Caco-2 (cell line): ENCODE measurements around the gene PCBP3. TPM values are rescaled to one million over a fixed set of nuclear protein-coding genes. Genes with fewer than 3 reads are reported as not detected.

Experiments
- BruUV-seq: library from RNA; stranded (reverse); fragments of 400-500 nt; replicated peaks from 2 replicates; lab custom pipeline; 2021; lab: Mats Ljungman, UMichigan
- CTCF ChIA-PET: fragments of 300-600 bp; sonication (Branson Sonifier 250); formaldehyde crosslinking; loops from one replicate; lab custom pipeline; 2022; ENCODE audit warnings: antibody characterized with exemption; lab: Charles Lee
- POLR2A ChIA-PET: fragments of 300-600 bp; sonication (Branson Sonifier 250); formaldehyde crosslinking; loops from one replicate; lab custom pipeline; 2022; ENCODE audit warnings: antibody characterized with exemption; lab: Charles Lee
- DNase-seq, 2 experiments: peaks; one replicate each; pipeline versions ENCODE4 v3.0.0 to v3.0.0-alpha.2; 2020 to 2022
- H3K27me3 ChIP-seq: replicated peaks from 2 replicates; pipeline ENCODE4 v1.6.0; 2011; ENCODE audit warnings: low read length; ENCODE audit not compliant: control insufficient read depth, insufficient read depth
- H3K36me3 ChIP-seq: 2 replicates; pipeline ENCODE4 v1.5.1; 2011; ENCODE audit warnings: low read length; ENCODE audit not compliant: control insufficient read depth, insufficient read depth
- H3K4me1 ChIP-seq: fragments of 250-450 bp; sonication (Bioruptor Pico); 2 replicates; pipeline ENCODE4 v1.5.1; 2020; ENCODE audit warnings: mild to moderate bottlenecking
- H3K4me3 ChIP-seq: 2 replicates; pipeline ENCODE4 v1.5.1; 2011; ENCODE audit warnings: low read depth, mild to moderate bottlenecking, control low read depth, low read length
- H3K9me3 ChIP-seq: fragments of 250-450 bp; sonication (Bioruptor Pico); 2 replicates; pipeline ENCODE4 v1.5.1; 2020; ENCODE audit warnings: mild to moderate bottlenecking, moderate library complexity
- H3K27ac Mint-ChIP-seq: one replicate; pipeline ENCODE4 v1.8.0; 2022; ENCODE audit warnings: mixed read lengths; ENCODE audit not compliant: unreplicated experiment
- H3K27me3 Mint-ChIP-seq: one replicate; pipeline ENCODE4 v1.8.0; 2022; ENCODE audit warnings: mixed read lengths; ENCODE audit not compliant: insufficient read depth, unreplicated experiment
- H3K36me3 Mint-ChIP-seq: one replicate; pipeline ENCODE4 v1.8.0; 2022; ENCODE audit warnings: mild to moderate bottlenecking, mixed read lengths; ENCODE audit not compliant: insufficient read depth, unreplicated experiment
- H3K4me1 Mint-ChIP-seq: one replicate; pipeline ENCODE4 v1.8.0; 2022; ENCODE audit warnings: low read depth, mixed read lengths; ENCODE audit not compliant: unreplicated experiment
- H3K4me3 Mint-ChIP-seq: one replicate; pipeline ENCODE4 v1.8.0; 2022; ENCODE audit warnings: mild to moderate bottlenecking, moderate library complexity, mixed read lengths; ENCODE audit not compliant: unreplicated experiment
- H3K9me3 Mint-ChIP-seq: one replicate; pipeline ENCODE4 v1.8.0; 2022; ENCODE audit warnings: mixed read lengths; ENCODE audit not compliant: unreplicated experiment
- intact Hi-C: fragments of 100-400 bp; cut with micrococcal nuclease; formaldehyde crosslinking; loops from one replicate; pipeline ENCODE4 v1.10.0; 2022; ENCODE audit not compliant: unreplicated experiment
- total RNA-seq: library from RNA; stranded (reverse); gene quantifications from 2 replicates; pipeline ENCODE4 v1.2.3, GENCODE V29; 2022
- TF ChIP-seq, protein P1 (sequence below), 2 experiments: fragments of 200-600 bp in 1 of 2; IDR thresholded peaks; 1 replicate in 1 of 2; 2 replicates in 1 of 2; pipeline versions ENCODE4 v1.5.1 to v1.8.0; 2011 to 2022; ENCODE audit warnings: antibody characterized with exemption in 1 of 2, control low read depth in 1 of 2, inconsistent platforms in 1 of 2, low read depth in 1 of 2, low read length in 1 of 2, mild to moderate bottlenecking in 1 of 2, moderate library complexity in 1 of 2; ENCODE audit not compliant: insufficient read depth in 1 of 2, severe bottlenecking in 1 of 2, unreplicated experiment in 1 of 2

Gene PCBP3
- total RNA-seq, 1 experiment from 2014 or later, result 0.75 TPM

DNA sequence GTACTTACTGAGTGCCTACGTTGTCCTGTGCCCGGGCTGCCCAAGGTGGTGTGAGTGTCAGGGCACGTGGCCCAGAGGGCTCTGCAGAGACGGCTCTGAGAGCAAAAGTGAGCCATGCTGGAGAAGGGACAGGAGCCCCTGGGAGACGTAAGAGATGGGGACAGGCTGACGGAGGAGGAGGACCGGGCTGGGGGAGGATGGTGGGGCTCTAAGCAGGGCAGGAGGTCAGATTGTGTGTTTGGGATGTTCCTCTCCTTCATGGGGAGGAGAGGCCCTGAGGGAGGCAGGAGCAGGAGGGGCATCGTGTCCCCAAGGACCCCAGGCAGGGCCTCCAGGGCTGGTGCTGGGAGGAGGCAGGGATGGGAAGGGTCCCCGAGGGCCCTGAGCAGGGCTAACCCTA is 158.9 kb downstream of the PCBP3 start:
- H3K27me3 Mint-ChIP-seq, result peaks cover 4% of the 10 kb centered on the region
- ChIA-PET POLR2A (no interaction called here), CTCF (no interaction called here)
- H3K4me3 ChIP-seq, result no peak overlapping the region
- no peak for DNase-seq
- H3K27ac Mint-ChIP-seq, result no peak overlapping the region
- no peaks in the 10 kb centered on the region for H3K36me3 Mint-ChIP-seq
- no peaks in the 10 kb centered on the region for H3K36me3 ChIP-seq
- TF ChIP-seq, protein P1, sequence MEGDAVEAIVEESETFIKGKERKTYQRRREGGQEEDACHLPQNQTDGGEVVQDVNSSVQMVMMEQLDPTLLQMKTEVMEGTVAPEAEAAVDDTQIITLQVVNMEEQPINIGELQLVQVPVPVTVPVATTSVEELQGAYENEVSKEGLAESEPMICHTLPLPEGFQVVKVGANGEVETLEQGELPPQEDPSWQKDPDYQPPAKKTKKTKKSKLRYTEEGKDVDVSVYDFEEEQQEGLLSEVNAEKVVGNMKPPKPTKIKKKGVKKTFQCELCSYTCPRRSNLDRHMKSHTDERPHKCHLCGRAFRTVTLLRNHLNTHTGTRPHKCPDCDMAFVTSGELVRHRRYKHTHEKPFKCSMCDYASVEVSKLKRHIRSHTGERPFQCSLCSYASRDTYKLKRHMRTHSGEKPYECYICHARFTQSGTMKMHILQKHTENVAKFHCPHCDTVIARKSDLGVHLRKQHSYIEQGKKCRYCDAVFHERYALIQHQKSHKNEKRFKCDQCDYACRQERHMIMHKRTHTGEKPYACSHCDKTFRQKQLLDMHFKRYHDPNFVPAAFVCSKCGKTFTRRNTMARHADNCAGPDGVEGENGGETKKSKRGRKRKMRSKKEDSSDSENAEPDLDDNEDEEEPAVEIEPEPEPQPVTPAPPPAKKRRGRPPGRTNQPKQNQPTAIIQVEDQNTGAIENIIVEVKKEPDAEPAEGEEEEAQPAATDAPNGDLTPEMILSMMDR (IDR thresholded peaks at IDR 0.05; ENCODE audit: insufficient read depth in 1 of 2, low read depth in 1 of 2, low read length in 1 of 2, severe bottlenecking in 1 of 2, unreplicated experiment in 1 of 2), result no peak
- BruUV-seq, result no TSS peak
- intact Hi-C loops, result no loop called here
- no peaks in the 10 kb centered on the region for H3K9me3 Mint-ChIP-seq
- H3K4me1 Mint-ChIP-seq, result no peaks in the 10 kb centered on the region
- H3K9me3 ChIP-seq, result no peaks in the 10 kb centered on the region
- no peaks in the 10 kb centered on the region for H3K4me1 ChIP-seq
- no peaks in the 10 kb centered on the region; the same call in 1 of the 2 replicates for H3K27me3 ChIP-seq
- H3K4me3 Mint-ChIP-seq, result no peak overlapping the region

DNA sequence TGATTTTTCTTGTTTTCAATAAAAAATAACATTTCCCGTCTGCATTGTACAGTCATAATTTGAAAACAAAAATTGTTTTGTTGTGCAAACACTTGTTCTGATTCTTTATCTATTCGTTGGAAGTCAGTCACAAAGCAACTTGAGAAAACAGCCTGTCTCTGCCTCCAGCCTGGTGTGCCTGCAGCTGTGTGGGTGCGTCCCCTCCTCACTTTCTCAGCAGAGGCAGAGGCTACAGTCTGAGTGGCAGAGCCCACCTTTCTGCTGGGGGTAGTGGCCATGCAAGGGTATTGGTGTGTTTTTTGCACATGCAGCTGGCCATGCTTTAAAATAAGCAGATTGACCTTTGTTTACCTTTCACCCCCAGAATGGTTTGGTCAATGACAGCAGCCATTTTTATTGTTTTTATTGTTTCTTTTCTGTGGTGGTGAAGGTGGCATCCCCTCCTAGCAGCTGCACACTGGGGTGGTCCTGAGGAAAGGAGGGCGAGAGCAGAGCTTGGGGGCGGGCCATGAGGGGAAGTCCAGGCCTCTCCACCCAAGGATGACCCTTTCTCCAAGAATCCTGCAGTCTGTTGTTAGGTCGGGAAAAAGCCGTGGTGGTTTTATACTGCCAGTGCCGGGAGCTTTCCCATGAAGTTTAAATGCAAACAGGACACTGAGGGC is 159.6 kb downstream of the PCBP3 start:
- ChIA-PET POLR2A (no interaction called here), CTCF (no interaction called here)
- no peak for DNase-seq
- no TSS peak for BruUV-seq
- no peaks in the 10 kb centered on the region for H3K9me3 Mint-ChIP-seq
- no peak overlapping the region for H3K4me3 Mint-ChIP-seq
- Histone ChIP-seq H3K9me3 (no peaks in the 10 kb centered on the region), H3K4me3 (no peak overlapping the region), H3K36me3 (no peaks in the 10 kb centered on the region), H3K27me3 (no peaks in the 10 kb centered on the region; the same call in 1 of the 2 replicates), H3K4me1 (no peaks in the 10 kb centered on the region)
- intact Hi-C loops, result no loop called here
- TF ChIP-seq, protein P1 (IDR thresholded peaks at IDR 0.05; ENCODE audit: insufficient read depth in 1 of 2, low read depth in 1 of 2, low read length in 1 of 2, severe bottlenecking in 1 of 2, unreplicated experiment in 1 of 2), result no peak
- H3K4me1 Mint-ChIP-seq, result no peaks in the 10 kb centered on the region
- peaks cover 4% of the 10 kb centered on the region for H3K27me3 Mint-ChIP-seq
- H3K36me3 Mint-ChIP-seq, result no peaks in the 10 kb centered on the region
- no peak overlapping the region for H3K27ac Mint-ChIP-seq

DNA sequence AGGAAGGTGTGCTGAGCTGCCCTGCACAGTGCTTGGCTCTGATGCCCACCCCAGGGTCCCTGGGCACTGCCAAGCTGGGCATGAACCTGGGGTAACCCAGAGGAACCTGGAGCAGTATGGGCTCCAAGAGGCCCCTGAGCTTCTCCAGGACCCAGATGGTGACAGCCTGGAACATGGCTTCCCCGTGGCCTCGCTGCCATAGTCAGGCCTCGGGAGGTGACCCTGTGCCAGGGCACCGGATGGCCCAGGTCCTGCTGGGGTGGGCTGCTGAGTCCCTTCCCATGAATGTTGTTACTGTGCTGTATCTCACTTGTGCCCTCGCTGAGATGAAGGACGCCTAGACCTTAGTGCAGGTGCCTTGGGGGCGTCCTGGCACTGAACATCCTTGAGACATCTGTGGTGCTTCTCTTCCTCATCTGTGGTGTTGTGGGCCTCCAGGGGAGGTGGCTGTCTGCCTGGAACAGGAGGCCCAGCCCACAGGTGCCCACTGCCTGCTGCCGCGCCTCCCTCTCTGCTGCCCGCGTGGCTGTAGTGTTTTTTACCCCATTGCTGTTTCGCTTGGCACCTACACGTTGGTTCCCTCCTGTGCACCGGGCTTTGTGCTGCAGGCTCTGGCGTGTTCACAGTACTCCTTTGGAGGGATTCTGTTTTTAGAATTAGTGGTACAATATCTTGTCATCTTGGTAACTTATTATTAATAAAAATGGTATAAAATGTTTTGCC is 160.3 kb downstream of the PCBP3 start:
- H3K4me3 ChIP-seq, result no peak overlapping the region
- H3K9me3 ChIP-seq, result no peaks in the 10 kb centered on the region
- Mint-ChIP-seq H3K27me3 (peaks cover 4% of the 10 kb centered on the region), H3K9me3 (no peaks in the 10 kb centered on the region), H3K36me3 (no peaks in the 10 kb centered on the region), H3K4me3 (no peak overlapping the region), H3K4me1 (no peaks in the 10 kb centered on the region), H3K27ac (no peak overlapping the region)
- BruUV-seq, result no TSS peak
- DNase-seq, result no peak
- POLR2A ChIA-PET, result no interaction called here
- H3K36me3 ChIP-seq, result no peaks in the 10 kb centered on the region
- H3K27me3 ChIP-seq, result no peaks in the 10 kb centered on the region; the same call in 1 of the 2 replicates
- intact Hi-C loops, result no loop called here
- TF ChIP-seq, protein P1 (IDR thresholded peaks at IDR 0.05; ENCODE audit: insufficient read depth in 1 of 2, low read depth in 1 of 2, low read length in 1 of 2, severe bottlenecking in 1 of 2, unreplicated experiment in 1 of 2), result no peak
- CTCF ChIA-PET, result no interaction called here
- no peaks in the 10 kb centered on the region for H3K4me1 ChIP-seq
